GM19043 (cell line): ENCODE results near the gene LDB2.

Experiments used
- ATAC-seq: cut with Tn5 transposase; IDR thresholded peaks from one replicate; pipeline ENCODE4 v1.9.1; 2021; ENCODE audit warnings: low read depth; ENCODE audit not compliant: unreplicated experiment

Gene LDB2

GRCh38 chr4:16809064-16809463 is 89.4 kb downstream of the LDB2 start:
- no peak for ATAC-seq

GRCh38 chr4:16807355-16807754 is 91.1 kb downstream of the LDB2 start:
- ATAC-seq, result no peak

- no peak for ATAC-seq
These were observed 93.9 kb downstream of the LDB2 start for GRCh38 chr4:16804581-16804980.

GRCh38 chr4:16802044-16802443 is 96.4 kb downstream of the LDB2 start:
- ATAC-seq, result no peak

- ATAC-seq, result no peak
These were observed 97.1 kb downstream of the LDB2 start for GRCh38 chr4:16801356-16801755.

- ATAC-seq, result peak; percentile 55
These were observed 103.5 kb downstream of the LDB2 start for GRCh38 chr4:16794816-16795445.

GRCh38 chr4:16791460-16791859 is 107.0 kb downstream of the LDB2 start:
- no peak for ATAC-seq

GRCh38 chr4:16790508-16790907 is 107.9 kb downstream of the LDB2 start:
- ATAC-seq, result no peak

GRCh38 chr4:16788868-16789267 is 109.6 kb downstream of the LDB2 start:
- ATAC-seq, result no peak

- no peak for ATAC-seq
These were observed 112.5 kb downstream of the LDB2 start for GRCh38 chr4:16785793-16786527.

- no peak for ATAC-seq
These were observed 115.3 kb downstream of the LDB2 start for GRCh38 chr4:16783119-16783518.

- ATAC-seq, result no peak
These were observed 119.3 kb downstream of the LDB2 start for GRCh38 chr4:16779028-16779675.

- ATAC-seq, result no peak
These were observed 120.7 kb downstream of the LDB2 start for GRCh38 chr4:16777726-16778125.

GRCh38 chr4:16775411-16776154 is 122.9 kb downstream of the LDB2 start:
- no peak for ATAC-seq

GRCh38 chr4:16772366-16772850 is 126.0 kb downstream of the LDB2 start:
- ATAC-seq, result no peak

GRCh38 chr4:16770710-16771285 is 127.6 kb downstream of the LDB2 start:
- ATAC-seq, result no peak

- ATAC-seq, result no peak
These were observed 130.6 kb downstream of the LDB2 start for GRCh38 chr4:16767861-16768260.

- no peak for ATAC-seq
These were observed 131.2 kb downstream of the LDB2 start for GRCh38 chr4:16767251-16767650.

GRCh38 chr4:16765546-16765945 is 132.9 kb downstream of the LDB2 start:
- no peak for ATAC-seq

- no peak for ATAC-seq
These were observed 133.8 kb downstream of the LDB2 start for GRCh38 chr4:16764622-16765021.
